ENCODE measurements around the gene KRI1.

DNA sequence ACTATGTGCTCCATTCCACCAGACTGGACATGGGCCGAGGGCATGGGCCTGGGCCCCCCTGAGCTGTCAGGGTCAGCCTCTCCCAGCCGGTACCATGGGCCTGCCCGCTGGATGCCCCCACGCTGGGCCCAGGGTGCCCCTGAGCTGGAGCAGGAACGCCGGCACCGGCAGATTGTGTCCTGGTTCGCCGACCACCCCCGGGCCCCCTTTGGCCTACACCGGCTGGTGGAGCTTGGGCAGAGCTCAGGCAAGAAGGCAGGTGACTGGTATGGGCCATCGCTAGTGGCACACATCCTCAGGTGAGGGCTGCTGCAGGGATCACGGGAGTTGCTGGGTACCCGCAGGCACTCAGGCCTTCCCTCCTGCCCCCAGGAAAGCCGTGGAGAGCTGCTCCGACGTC lies 19.0 kb downstream of the KRI1 start:
- TF ChIP-seq, protein P1, sequence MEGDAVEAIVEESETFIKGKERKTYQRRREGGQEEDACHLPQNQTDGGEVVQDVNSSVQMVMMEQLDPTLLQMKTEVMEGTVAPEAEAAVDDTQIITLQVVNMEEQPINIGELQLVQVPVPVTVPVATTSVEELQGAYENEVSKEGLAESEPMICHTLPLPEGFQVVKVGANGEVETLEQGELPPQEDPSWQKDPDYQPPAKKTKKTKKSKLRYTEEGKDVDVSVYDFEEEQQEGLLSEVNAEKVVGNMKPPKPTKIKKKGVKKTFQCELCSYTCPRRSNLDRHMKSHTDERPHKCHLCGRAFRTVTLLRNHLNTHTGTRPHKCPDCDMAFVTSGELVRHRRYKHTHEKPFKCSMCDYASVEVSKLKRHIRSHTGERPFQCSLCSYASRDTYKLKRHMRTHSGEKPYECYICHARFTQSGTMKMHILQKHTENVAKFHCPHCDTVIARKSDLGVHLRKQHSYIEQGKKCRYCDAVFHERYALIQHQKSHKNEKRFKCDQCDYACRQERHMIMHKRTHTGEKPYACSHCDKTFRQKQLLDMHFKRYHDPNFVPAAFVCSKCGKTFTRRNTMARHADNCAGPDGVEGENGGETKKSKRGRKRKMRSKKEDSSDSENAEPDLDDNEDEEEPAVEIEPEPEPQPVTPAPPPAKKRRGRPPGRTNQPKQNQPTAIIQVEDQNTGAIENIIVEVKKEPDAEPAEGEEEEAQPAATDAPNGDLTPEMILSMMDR (IDR thresholded peaks at IDR 0.05) = no peak
- no peak for TF ChIP-seq POLR2A (IDR thresholded peaks at IDR 0.05)
- no peak for TF ChIP-seq EP300 (IDR thresholded peaks at IDR 0.05)
